ENCODE measurements around the gene SLC51A.

GRCh38 chr3:196274585-196274984 lies 58.3 kb downstream of the SLC51A start:
- TF ChIP-seq CTCF (IDR thresholded peaks at IDR 0.05) (no peak), POLR2A (IDR thresholded peaks at IDR 0.05) (no peak)
